ENCODE measurements around the gene SPOPL. TPM values are rescaled to one million over a fixed set of nuclear protein-coding genes. Genes with fewer than 3 reads are reported as not detected.

The SPOPL gene
- total RNA-seq, 1 donor, result 21.6 TPM

DNA sequence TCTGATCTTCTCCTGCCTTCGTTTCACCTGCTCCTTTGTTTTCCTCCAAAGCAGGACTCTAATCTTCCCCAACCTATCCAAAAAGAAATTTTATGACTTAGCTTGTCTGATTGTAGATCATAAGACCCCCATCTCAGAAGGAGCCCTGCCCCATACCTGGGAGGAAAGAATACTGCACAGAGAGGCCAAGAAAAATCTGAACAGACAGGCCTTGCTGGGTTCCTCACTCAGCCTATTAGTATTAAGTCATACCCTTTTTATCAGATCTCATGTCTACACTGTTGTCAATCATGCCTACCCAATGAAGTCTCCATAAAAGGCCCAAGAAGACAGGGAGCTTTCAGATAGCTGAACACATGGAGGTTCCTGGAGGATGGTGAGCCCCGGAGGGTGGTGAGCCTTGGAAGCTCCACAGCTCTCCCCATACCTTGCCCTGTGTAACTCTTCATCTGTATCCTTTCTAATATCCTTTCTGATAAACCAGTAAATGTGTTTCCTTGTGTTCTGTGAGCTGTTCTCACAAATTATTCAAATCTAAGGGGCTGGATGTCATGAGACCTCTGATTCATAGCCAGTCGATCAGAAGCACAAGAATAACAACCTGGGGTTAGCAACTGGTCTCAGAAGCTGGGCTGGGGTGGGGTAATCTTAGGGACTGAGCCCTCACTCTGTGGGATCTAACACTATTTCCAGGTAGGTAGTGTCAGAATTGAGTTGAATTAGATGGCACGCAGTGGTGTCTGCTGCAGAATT, 108.8 kb downstream of the SPOPL start:
- DNase-seq (ENCODE audit: low read depth), result no peak
- no peak overlapping the region for H3K4me3 ChIP-seq (ENCODE audit: low read depth, low read length)
- TF ChIP-seq, protein P1, sequence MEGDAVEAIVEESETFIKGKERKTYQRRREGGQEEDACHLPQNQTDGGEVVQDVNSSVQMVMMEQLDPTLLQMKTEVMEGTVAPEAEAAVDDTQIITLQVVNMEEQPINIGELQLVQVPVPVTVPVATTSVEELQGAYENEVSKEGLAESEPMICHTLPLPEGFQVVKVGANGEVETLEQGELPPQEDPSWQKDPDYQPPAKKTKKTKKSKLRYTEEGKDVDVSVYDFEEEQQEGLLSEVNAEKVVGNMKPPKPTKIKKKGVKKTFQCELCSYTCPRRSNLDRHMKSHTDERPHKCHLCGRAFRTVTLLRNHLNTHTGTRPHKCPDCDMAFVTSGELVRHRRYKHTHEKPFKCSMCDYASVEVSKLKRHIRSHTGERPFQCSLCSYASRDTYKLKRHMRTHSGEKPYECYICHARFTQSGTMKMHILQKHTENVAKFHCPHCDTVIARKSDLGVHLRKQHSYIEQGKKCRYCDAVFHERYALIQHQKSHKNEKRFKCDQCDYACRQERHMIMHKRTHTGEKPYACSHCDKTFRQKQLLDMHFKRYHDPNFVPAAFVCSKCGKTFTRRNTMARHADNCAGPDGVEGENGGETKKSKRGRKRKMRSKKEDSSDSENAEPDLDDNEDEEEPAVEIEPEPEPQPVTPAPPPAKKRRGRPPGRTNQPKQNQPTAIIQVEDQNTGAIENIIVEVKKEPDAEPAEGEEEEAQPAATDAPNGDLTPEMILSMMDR (IDR thresholded peaks at IDR 0.05; ENCODE audit: insufficient read depth, low read depth, low read length), result no peak

GRCh38 chr2:138615257-138615656, 113.7 kb downstream of the SPOPL start:
- H3K4me3 ChIP-seq (ENCODE audit: low read depth, low read length), result no peak overlapping the region
- TF ChIP-seq, protein P1 (IDR thresholded peaks at IDR 0.05; ENCODE audit: insufficient read depth, low read depth, low read length), result no peak
- DNase-seq (ENCODE audit: low read depth), result no peak

DNA sequence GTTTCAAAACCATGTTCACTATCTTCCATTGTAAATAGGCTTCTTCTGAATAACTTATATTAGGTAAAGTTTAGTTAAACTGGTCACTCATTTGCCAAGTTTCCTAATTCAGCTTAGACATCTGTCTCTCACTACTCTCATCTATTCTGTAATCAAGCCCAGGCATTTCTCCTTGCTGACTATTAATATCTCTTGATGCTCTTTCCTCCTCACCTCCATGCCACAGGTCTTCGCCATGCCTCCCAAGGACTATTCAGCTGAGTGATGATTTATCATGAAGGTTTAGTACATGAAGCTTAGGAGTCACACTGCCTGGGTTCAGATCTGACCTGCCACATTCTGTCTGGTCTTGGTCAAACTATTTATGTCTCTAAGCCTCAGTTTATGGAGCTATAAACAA, 115.5 kb downstream of the SPOPL start:
- no peak for DNase-seq (ENCODE audit: low read depth)
- H3K4me3 ChIP-seq (ENCODE audit: low read depth, low read length), result no peak overlapping the region
- TF ChIP-seq, protein P1 (IDR thresholded peaks at IDR 0.05; ENCODE audit: insufficient read depth, low read depth, low read length), result no peak

GRCh38 chr2:138618971-138619370, 117.4 kb downstream of the SPOPL start:
- H3K4me3 ChIP-seq (ENCODE audit: low read depth, low read length), result no peak overlapping the region
- no peak for DNase-seq (ENCODE audit: low read depth)
- TF ChIP-seq, protein P1 (IDR thresholded peaks at IDR 0.05; ENCODE audit: insufficient read depth, low read depth, low read length), result no peak

GRCh38 chr2:138620431-138620830, 118.9 kb downstream of the SPOPL start:
- DNase-seq (ENCODE audit: low read depth), result no peak
- H3K4me3 ChIP-seq (ENCODE audit: low read depth, low read length), result no peak overlapping the region
- TF ChIP-seq, protein P1 (IDR thresholded peaks at IDR 0.05; ENCODE audit: insufficient read depth, low read depth, low read length), result no peak

- no peak overlapping the region for H3K4me3 ChIP-seq (ENCODE audit: low read depth, low read length)
- no peak for DNase-seq (ENCODE audit: low read depth)
- TF ChIP-seq, protein P1 (IDR thresholded peaks at IDR 0.05; ENCODE audit: insufficient read depth, low read depth, low read length), result no peak
Measured at GRCh38 chr2:138621139-138621538, 119.6 kb downstream of the SPOPL start.

DNA sequence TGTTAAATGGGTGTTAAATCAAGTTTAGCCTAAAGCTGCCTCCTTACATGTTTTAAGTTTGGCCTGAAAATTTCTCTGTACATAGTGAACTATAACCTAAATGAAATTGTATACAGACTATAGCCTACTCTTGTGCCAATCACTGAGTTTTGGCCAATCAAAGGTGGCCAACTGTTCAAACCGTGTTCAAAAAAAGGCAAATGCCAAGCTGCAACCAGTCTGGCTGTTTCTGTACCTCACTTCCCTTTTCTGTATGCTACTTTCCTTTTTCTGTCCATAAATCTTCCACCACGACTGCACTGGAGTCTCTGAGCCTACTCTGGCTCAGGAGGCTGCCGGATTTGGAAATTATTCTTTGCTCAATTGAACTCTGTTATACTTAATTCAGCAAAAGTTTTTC, 121.0 kb downstream of the SPOPL start:
- TF ChIP-seq, protein P1 (IDR thresholded peaks at IDR 0.05; ENCODE audit: insufficient read depth, low read depth, low read length), result no peak

More for the DNA sequence above, 121.0 kb downstream of the SPOPL start:
- DNase-seq (ENCODE audit: low read depth), result no peak
- H3K4me3 ChIP-seq (ENCODE audit: low read depth, low read length), result no peak overlapping the region

All from fibroblast of villous mesenchyme (primary cell).